Ishikawa (cell line): ENCODE results near the gene OTUB1.

Source experiments
- CEBPB ChIP-seq: IDR thresholded peaks from 2 replicates; pipeline ENCODE4 v1.6.1; 2012
- CREB1 ChIP-seq: IDR thresholded peaks from 2 replicates; pipeline ENCODE4 v1.6.1; 2012; ENCODE audit warnings: low read depth
- EGR1 ChIP-seq: IDR thresholded peaks from 2 replicates; pipeline ENCODE4 v1.6.1; 2012
- EP300 ChIP-seq: IDR thresholded peaks from 2 replicates; pipeline ENCODE4 v1.6.1; 2012; ENCODE audit warnings: borderline replicate concordance
- FOXM1 ChIP-seq: IDR thresholded peaks from 2 replicates; pipeline ENCODE4 v1.6.1; 2012; ENCODE audit warnings: low read depth, borderline replicate concordance
- MAX ChIP-seq: IDR thresholded peaks from 2 replicates; pipeline ENCODE4 v1.6.1; 2012
- NFIC ChIP-seq: IDR thresholded peaks from 2 replicates; pipeline ENCODE4 v1.6.1; 2012
- RAD21 ChIP-seq: IDR thresholded peaks from 2 replicates; pipeline ENCODE4 v1.6.1; 2012; ENCODE audit warnings: low read depth
- REST ChIP-seq: IDR thresholded peaks from 2 replicates; pipeline ENCODE4 v1.6.1; 2012; ENCODE audit warnings: low read depth, mild to moderate bottlenecking
- TAF1 ChIP-seq: IDR thresholded peaks from 2 replicates; pipeline ENCODE4 v1.6.1; 2012; ENCODE audit warnings: low read depth, mild to moderate bottlenecking
- TCF12 ChIP-seq: IDR thresholded peaks from 2 replicates; pipeline ENCODE4 v1.6.1; 2012; ENCODE audit warnings: low read depth
- TEAD4 ChIP-seq: IDR thresholded peaks from 2 replicates; pipeline ENCODE4 v1.6.1; 2012
- USF1 ChIP-seq: IDR thresholded peaks from 2 replicates; pipeline ENCODE4 v1.6.1; 2012
- YY1 ChIP-seq: IDR thresholded peaks from 2 replicates; pipeline ENCODE4 v1.6.1; 2012; ENCODE audit warnings: low read depth
- ZBTB7A ChIP-seq: IDR thresholded peaks from 2 replicates; pipeline ENCODE4 v1.6.1; 2012; ENCODE audit warnings: low read depth

OTUB1 gene

GRCh38 chr11:64013141-64013896 is 27.1 kb downstream of the OTUB1 start:
- TF ChIP-seq TEAD4 (no peak), ZBTB7A (no peak), CREB1 (no peak), YY1 (no peak), REST (no peak), MAX (no peak), FOXM1 (no peak), TAF1 (no peak)

GRCh38 chr11:64014356-64014755 is 28.1 kb downstream of the OTUB1 start:
- TF ChIP-seq FOXM1 (no peak), RAD21 (no peak), MAX (no peak), EP300 (no peak), NFIC (no peak), TEAD4 (no peak), REST (no peak), USF1 (no peak), TCF12 (no peak), YY1 (no peak), ZBTB7A (no peak), EGR1 (no peak), CEBPB (no peak), CREB1 (no peak), TAF1 (no peak)

- TF ChIP-seq TAF1 (no peak), NFIC (no peak), TEAD4 (no peak), TCF12 (no peak), YY1 (no peak), EGR1 (no peak), REST (no peak), FOXM1 (no peak), EP300 (no peak), USF1 (no peak), ZBTB7A (no peak), RAD21 (no peak), MAX (no peak)
These were observed 29.3 kb downstream of the OTUB1 start for GRCh38 chr11:64015510-64015909.
